CD4-positive, alpha-beta T cell treated with Interleukin-17A for 1 hour (primary cell): ENCODE measurements around the gene IGF2BP3.
A peak's percentile ranks its signal among the peaks of the same experiment; 100 is the strongest.
"Not testable (repeated sequence)": the region's sequence is repeated elsewhere in the genome, so short reads cannot be mapped to it uniquely, and the experiment has no call there.

Source experiments
- DNase-seq: peaks from one replicate; pipeline ENCODE4 v3.0.0-alpha.2; 2020

Gene IGF2BP3

GRCh38 chr7:23338439-23338838 is 131.9 kb downstream of the IGF2BP3 start:
- no peak for DNase-seq

- no peak for DNase-seq
Measured at GRCh38 chr7:23337374-23337773, 132.9 kb downstream of the IGF2BP3 start.

DNA sequence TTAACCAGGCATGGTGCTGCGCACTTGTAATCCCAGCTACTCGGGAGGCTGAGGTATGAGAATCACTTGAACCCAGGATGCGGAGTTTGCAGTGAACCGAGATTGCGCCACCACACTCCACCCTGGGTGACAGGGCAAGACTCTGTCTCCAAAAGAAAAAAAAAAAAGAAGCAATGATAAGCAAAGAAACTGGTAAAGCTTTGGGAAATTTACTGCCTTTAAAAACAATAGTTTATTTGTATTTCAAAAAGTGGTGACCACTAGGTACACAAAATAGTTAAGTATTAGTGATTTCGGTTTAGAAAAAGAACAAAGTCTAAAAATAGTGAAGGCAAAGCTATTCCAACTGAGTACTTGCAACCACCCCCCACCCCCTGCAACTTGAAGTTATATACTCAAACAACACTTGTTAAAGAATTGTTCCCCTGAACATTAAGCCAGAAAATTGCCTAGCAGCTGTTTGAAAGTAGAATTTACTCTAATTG is 133.4 kb downstream of the IGF2BP3 start:
- no peak for DNase-seq

DNA sequence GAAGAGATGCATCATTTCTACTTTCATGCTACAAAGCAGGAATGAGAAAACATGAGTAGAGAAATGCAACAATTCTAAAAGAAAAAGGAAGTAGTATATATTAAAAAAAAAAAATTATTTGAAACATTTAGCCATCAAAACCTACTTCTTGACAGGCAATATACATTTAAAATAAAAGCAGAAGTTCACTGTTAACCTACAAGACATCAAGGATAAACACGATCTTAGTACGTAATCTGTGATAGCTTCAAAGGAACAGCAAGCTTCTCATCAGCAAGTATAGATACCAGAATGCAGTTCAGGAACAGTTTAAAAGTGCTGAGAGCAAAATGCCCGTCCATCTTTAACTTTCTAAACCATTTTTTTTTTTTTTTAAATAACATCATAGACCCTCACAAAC is 134.2 kb downstream of the IGF2BP3 start:
- no peak for DNase-seq

- no peak for DNase-seq
Measured at GRCh38 chr7:23335621-23336020, 134.7 kb downstream of the IGF2BP3 start.

- DNase-seq, result no peak
Measured at GRCh38 chr7:23335136-23335535, 135.2 kb downstream of the IGF2BP3 start.

GRCh38 chr7:23334482-23335056 is 135.7 kb downstream of the IGF2BP3 start:
- DNase-seq, result no peak

DNA sequence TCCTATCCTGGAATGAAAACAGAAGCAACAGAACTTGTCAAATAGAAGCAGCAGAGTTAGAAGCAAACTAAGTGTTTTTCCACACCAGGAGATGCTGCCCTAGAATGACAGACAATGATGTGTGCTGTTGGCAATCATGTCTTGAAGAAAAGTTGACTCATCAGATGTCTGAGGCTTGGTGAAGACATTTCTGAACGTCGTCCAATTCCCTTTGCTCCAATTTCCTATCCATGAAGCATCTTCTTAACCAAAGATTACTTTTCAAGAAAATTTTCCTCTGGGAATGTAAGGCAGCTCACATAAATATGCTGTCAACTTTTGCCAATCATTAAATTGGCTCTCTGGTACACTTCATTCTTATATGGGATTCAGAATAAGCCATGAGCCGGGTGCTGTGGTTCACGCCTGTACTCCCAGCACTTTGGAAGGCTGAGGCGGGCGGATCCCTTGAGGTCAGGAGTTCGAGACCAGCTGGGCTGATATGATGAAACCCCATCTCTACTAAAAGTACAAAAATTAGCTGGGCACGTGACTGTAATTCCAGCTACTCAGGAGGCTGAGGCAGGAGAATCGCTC is 136.5 kb downstream of the IGF2BP3 start:
- DNase-seq, result no peak

GRCh38 chr7:23332910-23333612 is 137.2 kb downstream of the IGF2BP3 start:
- no peak for DNase-seq

DNA sequence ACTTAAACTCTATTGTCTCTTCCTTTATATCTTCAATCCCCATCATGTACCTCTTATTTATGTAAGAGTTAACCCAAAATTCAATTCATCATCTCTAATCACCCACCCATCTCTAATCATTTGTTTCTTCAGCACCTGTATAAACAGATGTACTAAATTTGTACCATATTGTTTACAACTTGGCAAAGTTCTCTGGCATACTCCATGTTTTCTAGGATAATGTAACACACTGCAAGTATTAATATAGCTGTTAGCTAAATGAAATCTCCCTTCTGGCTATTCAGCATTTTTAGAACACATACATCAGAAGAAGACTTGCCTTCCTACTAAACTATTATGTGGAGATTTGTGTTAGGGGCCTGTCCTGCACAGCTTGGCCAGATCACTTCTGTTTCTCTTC is 138.1 kb downstream of the IGF2BP3 start:
- DNase-seq, result no peak

DNA sequence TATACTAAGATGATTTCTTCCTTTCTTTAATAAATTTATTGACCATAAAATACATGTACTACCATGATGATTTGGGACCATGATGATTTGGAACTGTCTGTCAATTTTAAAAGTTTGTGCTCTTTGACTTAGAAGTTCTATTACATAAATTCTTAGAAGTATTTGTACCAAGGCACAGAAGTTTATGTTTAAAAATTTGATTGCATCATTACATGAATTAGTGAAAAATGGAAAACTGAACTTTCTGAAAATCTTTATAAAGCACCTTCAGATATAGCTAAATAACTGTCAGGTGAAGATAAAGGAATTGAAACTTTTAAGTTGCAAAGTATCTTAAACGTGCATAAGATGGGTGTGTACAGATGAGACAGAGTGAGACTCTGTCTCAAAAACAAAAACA is 139.2 kb downstream of the IGF2BP3 start:
- no peak for DNase-seq

DNA sequence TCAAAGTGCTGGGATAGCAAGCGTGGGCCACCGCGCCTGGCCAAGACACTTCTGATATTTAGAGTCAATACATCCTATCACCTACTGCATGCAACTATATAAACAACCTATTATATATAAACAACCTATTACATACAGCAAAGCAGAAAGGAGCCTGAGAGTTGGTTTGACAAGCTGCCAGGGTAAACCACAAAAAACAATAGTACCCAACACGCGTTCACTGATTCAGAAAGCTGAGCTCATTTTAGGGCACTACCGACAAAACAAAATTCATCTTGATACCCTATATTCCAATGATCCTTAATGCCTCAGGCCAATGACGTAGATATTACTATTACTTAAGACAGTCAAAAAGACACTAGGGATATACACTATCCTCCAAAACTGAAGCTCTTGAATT is 154.9 kb downstream of the IGF2BP3 start:
- DNase-seq, result no peak

DNA sequence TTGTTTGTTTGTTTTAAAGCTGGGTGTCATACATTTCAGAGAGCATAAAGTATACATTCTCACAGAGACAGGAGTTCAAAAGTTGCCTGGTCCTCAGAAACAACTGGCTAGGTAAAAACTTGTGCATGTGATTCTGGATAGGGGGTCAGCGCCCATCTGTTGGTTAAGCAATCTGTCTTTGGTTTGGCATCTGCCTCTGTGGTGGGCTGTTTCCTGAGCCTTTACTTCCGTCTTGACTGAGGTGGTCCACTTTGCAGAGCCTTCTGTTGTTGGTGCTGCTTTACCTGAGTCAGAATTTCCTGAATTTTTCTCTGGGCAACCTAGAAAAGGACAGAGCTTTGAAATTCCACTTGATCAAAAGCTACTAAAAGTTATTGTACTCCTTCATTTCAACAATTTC is 158.2 kb downstream of the IGF2BP3 start:
- not testable (repeated sequence) for DNase-seq

GRCh38 chr7:23308754-23309153 is 161.5 kb downstream of the IGF2BP3 start:
- no peak for DNase-seq

- DNase-seq, result no peak
Measured at GRCh38 chr7:23306936-23307521, 163.3 kb downstream of the IGF2BP3 start.

- DNase-seq, result no peak
Measured at GRCh38 chr7:23299770-23300300, 170.5 kb downstream of the IGF2BP3 start.

GRCh38 chr7:23298885-23299769 is 171.2 kb downstream of the IGF2BP3 start, which contains the start of gene MALSU1:
MALSU1 (plus strand) TSS chr7:23299339; CDS start chr7:23299353, 14 bp downstream.
- peak; percentile 96 for DNase-seq

GRCh38 chr7:23298141-23298881 is 172.0 kb downstream of the IGF2BP3 start:
- DNase-seq, result no peak

GRCh38 chr7:23295401-23295697 is 174.9 kb downstream of the IGF2BP3 start:
- DNase-seq, result no peak

DNA sequence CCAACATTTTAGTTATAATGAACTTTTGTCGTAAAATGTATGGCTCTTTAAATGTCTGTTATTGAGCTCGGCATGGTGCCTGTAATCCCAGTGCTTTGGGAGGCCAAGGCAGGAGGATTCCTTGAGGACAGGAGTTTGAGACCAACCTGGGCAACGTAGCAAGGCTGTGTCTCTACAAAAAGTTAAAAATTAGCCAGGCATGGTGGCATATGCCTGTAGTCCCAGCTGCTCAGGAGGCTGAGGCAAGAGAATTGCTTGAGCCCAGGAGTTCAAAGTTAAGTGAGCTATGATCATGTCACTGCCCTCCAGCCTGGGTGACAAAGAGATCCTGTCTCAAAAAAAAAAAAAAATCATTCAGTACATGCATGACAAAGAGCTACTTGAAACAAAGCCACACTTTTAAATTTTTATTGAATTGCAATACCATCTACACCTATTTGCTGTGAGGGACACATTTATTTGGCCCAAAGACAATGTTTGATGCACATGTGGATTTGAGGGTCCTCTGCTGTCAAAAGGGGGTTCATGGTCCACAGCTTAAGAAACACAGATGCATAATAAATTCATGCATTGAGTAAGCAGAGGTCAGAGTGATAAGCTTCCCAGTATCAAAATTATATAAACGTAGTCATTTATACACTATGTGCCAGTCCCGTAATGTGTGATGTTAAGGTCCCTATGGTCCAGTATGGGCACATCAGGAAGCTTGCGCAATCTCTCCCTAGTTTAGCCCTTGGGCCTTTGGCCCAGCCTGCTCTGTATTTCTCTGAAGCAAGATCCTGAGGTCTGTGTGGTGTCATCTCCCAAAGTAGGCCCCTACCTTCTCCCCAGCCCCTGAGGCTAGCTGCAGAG is 175.5 kb downstream of the IGF2BP3 start:
- DNase-seq, result no peak

- no peak for DNase-seq
Measured at GRCh38 chr7:23293500-23294073, 176.7 kb downstream of the IGF2BP3 start.
